Parathyroid adenoma (tissue), 2 donors: ENCODE data around the gene RSBN1.

Experiments used
- H2AFZ ChIP-seq: fragments of 300-600 bp; sonication (generic); one replicate; pipeline ENCODE4 v1.7.0; 2017; ENCODE audit warnings: antibody characterized with exemption, mild to moderate bottlenecking
- H3K27ac ChIP-seq: fragments of 300-600 bp; sonication (generic); one replicate; pipeline ENCODE4 v1.7.0; 2017
- H3K27me3 ChIP-seq: fragments of 300-600 bp; sonication (generic); one replicate; pipeline ENCODE4 v1.7.0; 2017; ENCODE audit warnings: low read length; ENCODE audit not compliant: control insufficient read depth, insufficient read depth
- H3K36me3 ChIP-seq: fragments of 300-600 bp; sonication (generic); one replicate; pipeline ENCODE4 v1.7.0; 2017; ENCODE audit warnings: low read length; ENCODE audit not compliant: control insufficient read depth, insufficient read depth
- H3K4me1 ChIP-seq: fragments of 300-600 bp; sonication (generic); one replicate; pipeline ENCODE4 v1.7.0; 2017; ENCODE audit warnings: control low read depth
- H3K4me2 ChIP-seq: fragments of 300-600 bp; sonication (generic); one replicate; pipeline ENCODE4 v1.7.0; 2017; ENCODE audit warnings: low read length
- H3K4me3 ChIP-seq: fragments of 300-600 bp; sonication (generic); one replicate; pipeline ENCODE4 v1.7.0; 2017; ENCODE audit warnings: low read depth, low read length
- H3K79me2 ChIP-seq: fragments of 300-600 bp; sonication (generic); one replicate; pipeline ENCODE4 v1.7.0; 2017; ENCODE audit warnings: control low read depth
- H3K9ac ChIP-seq: fragments of 300-600 bp; sonication (generic); one replicate; pipeline ENCODE4 v1.7.0; 2017; ENCODE audit warnings: mild to moderate bottlenecking
- H3K9me3 ChIP-seq: fragments of 300-600 bp; sonication (generic); one replicate; pipeline ENCODE4 v1.7.0; 2017; ENCODE audit warnings: low read length; ENCODE audit not compliant: control insufficient read depth
- TF ChIP-seq, protein P1 (sequence below): fragments of 300-600 bp; sonication (generic); IDR thresholded peaks from one replicate; pipeline ENCODE4 v1.7.0; 2017; ENCODE audit warnings: antibody characterized with exemption, mild to moderate bottlenecking
- donor health status: primary hyperparathyroidism.

The RSBN1 gene

DNA sequence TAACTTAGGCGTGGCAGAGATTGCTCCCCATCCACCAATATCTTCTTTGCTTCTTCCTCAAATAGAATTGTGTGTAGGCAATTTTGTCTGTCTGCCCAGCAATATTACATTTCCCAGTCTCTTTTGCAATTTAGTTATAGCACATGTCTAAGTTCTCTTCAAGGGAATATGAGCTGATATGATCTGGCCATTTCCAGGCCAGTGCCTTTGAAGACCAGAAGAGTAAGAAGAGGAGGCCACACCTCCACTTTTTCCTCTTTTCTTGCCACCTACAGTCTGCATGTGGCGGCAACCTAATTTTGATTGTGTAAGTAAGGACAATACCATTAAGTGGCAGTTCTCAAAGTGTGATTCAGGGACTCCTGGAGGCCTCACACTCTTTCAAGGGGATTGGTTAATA, 6.3 kb upstream of the RSBN1 start:
- H2AFZ ChIP-seq, result no peak overlapping the region
- H3K36me3 ChIP-seq, result no peaks in the 10 kb centered on the region
- no peaks in the 10 kb centered on the region for H3K9me3 ChIP-seq
- H3K4me3 ChIP-seq, result no peak overlapping the region
- no peak overlapping the region for H3K4me2 ChIP-seq
- H3K27ac ChIP-seq, result no peak overlapping the region
- no peaks in the 10 kb centered on the region for H3K4me1 ChIP-seq
- no peak overlapping the region for H3K9ac ChIP-seq
- H3K79me2 ChIP-seq, result no peaks in the 10 kb centered on the region
- H3K27me3 ChIP-seq, result no peaks in the 10 kb centered on the region
- TF ChIP-seq, protein P1, sequence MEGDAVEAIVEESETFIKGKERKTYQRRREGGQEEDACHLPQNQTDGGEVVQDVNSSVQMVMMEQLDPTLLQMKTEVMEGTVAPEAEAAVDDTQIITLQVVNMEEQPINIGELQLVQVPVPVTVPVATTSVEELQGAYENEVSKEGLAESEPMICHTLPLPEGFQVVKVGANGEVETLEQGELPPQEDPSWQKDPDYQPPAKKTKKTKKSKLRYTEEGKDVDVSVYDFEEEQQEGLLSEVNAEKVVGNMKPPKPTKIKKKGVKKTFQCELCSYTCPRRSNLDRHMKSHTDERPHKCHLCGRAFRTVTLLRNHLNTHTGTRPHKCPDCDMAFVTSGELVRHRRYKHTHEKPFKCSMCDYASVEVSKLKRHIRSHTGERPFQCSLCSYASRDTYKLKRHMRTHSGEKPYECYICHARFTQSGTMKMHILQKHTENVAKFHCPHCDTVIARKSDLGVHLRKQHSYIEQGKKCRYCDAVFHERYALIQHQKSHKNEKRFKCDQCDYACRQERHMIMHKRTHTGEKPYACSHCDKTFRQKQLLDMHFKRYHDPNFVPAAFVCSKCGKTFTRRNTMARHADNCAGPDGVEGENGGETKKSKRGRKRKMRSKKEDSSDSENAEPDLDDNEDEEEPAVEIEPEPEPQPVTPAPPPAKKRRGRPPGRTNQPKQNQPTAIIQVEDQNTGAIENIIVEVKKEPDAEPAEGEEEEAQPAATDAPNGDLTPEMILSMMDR, result no peak

DNA sequence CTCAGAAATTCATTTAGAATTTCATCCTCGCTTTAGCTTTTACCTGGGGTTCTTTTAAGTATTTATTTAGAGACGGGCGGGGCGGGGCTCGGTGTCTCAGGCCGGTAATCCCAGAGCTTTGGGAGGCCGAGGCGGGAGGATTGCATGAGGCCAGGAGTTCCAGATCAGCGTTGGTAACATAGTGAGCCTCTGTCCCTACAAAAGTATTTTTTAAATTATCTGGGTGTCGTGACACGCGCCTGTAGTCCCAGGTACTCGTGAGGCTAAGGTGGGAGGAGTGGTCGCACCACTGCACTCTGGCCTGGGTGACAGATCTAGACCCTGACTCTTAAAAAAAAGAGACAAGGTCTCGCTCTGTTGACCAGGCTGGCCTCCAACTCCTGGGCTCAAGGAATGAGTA, 942 bp upstream of the RSBN1 start:
- H3K4me1 ChIP-seq, result peaks cover 3% of the 10 kb centered on the region
- H3K4me2 ChIP-seq, result no peak overlapping the region
- H3K9ac ChIP-seq, result no peak overlapping the region
- H3K79me2 ChIP-seq, result peaks cover 10% of the 10 kb centered on the region
- no peaks in the 10 kb centered on the region for H3K36me3 ChIP-seq
- TF ChIP-seq, protein P1, result no peak
- no peak overlapping the region for H3K4me3 ChIP-seq
- H3K27me3 ChIP-seq, result no peaks in the 10 kb centered on the region
- peak overlapping the region; percentile 82 for H2AFZ ChIP-seq
- no peaks in the 10 kb centered on the region for H3K9me3 ChIP-seq
- no peak overlapping the region for H3K27ac ChIP-seq

DNA sequence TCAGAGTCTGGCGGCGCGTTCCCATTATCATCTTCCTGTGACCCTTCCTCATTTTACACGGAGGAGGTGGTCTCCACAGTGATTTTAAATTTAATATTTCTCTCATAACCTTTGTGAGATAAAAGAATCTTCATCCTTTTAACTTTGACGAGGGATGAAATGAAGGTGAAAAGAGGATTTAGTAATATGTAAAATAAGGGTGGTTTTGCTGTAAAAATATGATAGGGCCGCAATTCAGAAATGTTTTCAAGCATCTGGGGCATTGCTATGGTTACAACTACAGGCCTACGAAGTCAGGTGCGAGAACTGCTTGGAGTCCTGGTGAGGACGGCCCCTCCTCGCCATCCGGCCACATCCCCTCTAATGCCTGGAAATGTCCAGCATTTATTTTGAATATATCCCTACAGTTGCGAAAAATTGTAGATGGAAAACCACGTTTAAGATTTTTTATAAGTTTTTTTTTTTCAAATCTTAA, 422 bp upstream of the RSBN1 start:
- no peaks in the 10 kb centered on the region for H3K36me3 ChIP-seq
- no peak overlapping the region for H3K9ac ChIP-seq
- H3K4me2 ChIP-seq, result peak overlapping the region; percentile 92
- peak overlapping the region; percentile 64 for H3K27ac ChIP-seq
- TF ChIP-seq, protein P1, result no peak
- H3K4me1 ChIP-seq, result peaks cover 3% of the 10 kb centered on the region
- peak overlapping the region; percentile 82 for H2AFZ ChIP-seq
- peak overlapping the region; percentile 92 for H3K4me3 ChIP-seq
- peaks cover 12% of the 10 kb centered on the region for H3K79me2 ChIP-seq
- no peaks in the 10 kb centered on the region for H3K27me3 ChIP-seq
- H3K9me3 ChIP-seq, result no peaks in the 10 kb centered on the region

DNA sequence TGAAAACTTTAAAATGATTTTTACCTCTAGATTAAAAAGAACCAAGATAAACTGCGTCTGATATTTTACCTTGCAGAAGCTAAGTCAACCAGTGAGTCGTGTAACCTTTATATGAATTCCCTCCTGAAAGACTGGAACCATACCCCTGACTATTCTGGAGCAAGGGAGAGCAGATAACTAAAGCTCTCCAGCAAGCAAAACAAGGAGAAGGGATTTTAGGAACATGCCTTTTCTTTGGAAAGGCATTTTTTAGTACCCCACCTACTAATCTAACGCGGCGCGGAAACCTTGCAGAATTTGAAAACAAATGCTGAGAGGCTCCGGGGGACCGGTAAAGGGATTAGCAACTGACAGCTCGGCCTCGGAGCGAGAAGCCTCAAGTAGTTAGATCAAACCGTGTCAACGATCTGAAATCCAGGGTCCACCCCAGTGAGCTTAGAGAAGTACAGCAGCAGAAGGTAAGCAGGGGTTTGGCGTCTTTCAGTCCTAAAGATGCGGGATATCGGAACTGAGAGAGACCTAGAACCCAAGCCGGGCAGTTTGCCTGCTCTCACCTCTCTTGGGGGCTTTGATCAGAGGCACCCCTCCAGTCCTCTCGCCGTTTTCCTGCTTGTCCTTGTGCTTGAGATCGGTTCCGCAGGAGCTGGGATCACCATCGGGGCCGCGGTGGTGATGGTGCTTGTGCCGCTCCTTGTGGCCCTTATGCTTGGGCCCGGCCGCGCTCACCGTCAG, 954 bp downstream of the RSBN1 start:
- no peaks in the 10 kb centered on the region for H3K9me3 ChIP-seq
- H3K4me3 ChIP-seq, result peak overlapping the region; percentile 92
- peak overlapping the region; percentile 64 for H3K27ac ChIP-seq
- no peaks in the 10 kb centered on the region for H3K27me3 ChIP-seq
- H3K79me2 ChIP-seq, result peaks cover 18% of the 10 kb centered on the region
- H2AFZ ChIP-seq, result peak overlapping the region; percentile 80
- peak overlapping the region; percentile 91 for H3K4me2 ChIP-seq
- TF ChIP-seq, protein P1, result no peak
- H3K36me3 ChIP-seq, result no peaks in the 10 kb centered on the region
- H3K9ac ChIP-seq, result peak overlapping the region; percentile 84
- H3K4me1 ChIP-seq, result peaks cover 3% of the 10 kb centered on the region
